ENCODE measurements around the gene ZFYVE28.

ZFYVE28 gene

GRCh38 chr4:2241410-2242353, 176.8 kb downstream of the ZFYVE28 start, which contains the start of the genes HAUS3 and POLN:
HAUS3 (minus strand) TSS chr4:2242121; CDS start chr4:2240946, 1,175 bp downstream.
POLN (minus strand) TSS chr4:2242121; CDS start chr4:2229231, 12,890 bp downstream.
- no peak for TF ChIP-seq CTCF (IDR thresholded peaks at IDR 0.05)

GRCh38 chr4:2241003-2241402, 177.4 kb downstream of the ZFYVE28 start:
- TF ChIP-seq CTCF (IDR thresholded peaks at IDR 0.05), result no peak

DNA sequence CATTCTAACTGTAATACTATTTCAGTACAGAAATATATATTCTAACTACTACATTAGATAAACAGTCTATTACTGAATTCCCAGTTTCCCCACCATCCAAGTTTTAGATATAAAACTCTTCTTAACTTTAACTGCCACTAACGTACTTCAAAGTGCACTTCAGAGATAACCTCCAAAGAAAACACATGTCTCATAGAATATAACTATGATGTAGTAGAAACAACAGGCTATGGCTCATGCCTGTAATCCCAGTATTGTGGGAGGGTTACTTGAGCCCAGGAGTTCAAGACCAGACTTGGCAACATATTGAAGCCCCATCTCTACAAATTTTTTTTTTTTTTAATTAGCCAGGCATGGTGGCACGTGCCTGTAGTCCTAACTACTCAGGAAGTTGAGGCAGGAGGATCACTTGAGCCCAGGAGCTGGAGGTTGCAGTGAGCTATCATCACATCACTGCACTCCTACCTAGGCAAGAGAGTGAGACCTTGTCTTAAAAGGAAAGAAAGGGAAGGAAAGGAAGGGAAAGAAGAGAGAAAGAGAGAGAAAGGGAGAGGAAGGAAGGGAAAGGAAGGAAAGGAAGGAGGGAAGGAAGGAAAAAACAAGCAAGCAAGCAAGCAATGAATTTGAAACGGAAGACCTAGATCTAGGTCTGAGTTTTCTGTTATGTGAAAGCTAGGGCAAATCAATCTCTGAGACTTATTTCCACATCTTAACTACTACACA, 181.3 kb downstream of the ZFYVE28 start:
- no peak for TF ChIP-seq CTCF (IDR thresholded peaks at IDR 0.05)

DNA sequence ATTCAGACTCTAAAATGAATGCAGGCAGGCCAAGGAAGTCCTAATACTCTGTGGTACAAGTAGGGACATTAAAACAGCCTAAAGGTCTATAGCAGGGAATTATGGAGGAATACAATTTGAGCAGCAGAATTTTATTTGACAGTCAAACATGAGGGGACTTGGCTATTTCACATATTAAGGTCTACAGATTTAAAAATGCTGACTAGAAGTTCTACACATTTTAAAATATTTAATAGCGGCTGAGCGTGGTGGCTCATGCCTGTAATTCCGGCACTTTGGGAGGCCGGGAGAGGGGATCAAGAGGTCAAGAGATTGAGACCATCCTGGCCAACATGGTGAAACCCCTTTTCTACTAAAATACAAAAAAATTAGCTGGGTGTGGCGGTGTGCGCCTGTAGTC, 187.4 kb downstream of the ZFYVE28 start:
- no peak for TF ChIP-seq CTCF (IDR thresholded peaks at IDR 0.05)

- TF ChIP-seq CTCF (IDR thresholded peaks at IDR 0.05), result no peak
Observed at GRCh38 chr4:2226261-2226660, 192.2 kb downstream of the ZFYVE28 start.

GRCh38 chr4:2222838-2223237, 195.6 kb downstream of the ZFYVE28 start:
- TF ChIP-seq CTCF (IDR thresholded peaks at IDR 0.05), result no peak

- TF ChIP-seq CTCF (IDR thresholded peaks at IDR 0.05), result peak; percentile 88
Observed at GRCh38 chr4:2220016-2220630, 198.3 kb downstream of the ZFYVE28 start.

Measured in LNCAP (cell line).